GM23338 (cell line): ENCODE results near the gene EXOC6.

Source experiments
- CREB1 ChIP-seq: fragments of 250-450 bp; sonication (Bioruptor Pico); IDR thresholded peaks from 2 replicates; pipeline ENCODE4 v1.5.0; 2020; ENCODE audit warnings: low read depth, mild to moderate bottlenecking, moderate library complexity
- CTCF ChIP-seq, 2 experiments: fragments of 200-600 bp in 1 of 2; sonication (generic) in 1 of 2; conservative IDR thresholded peaks; 2 replicates each; pipeline versions ENCODE4 v1.5.1 to v1.6.1; 2016 to 2017; ENCODE audit warnings: antibody characterized with exemption in 2 of 2, low read depth in 2 of 2, mild to moderate bottlenecking in 2 of 2, moderate library complexity in 1 of 2
- ETS1 ChIP-seq: IDR thresholded peaks from 2 replicates; pipeline ENCODE4 v1.6.1; 2016; ENCODE audit warnings: antibody characterized with exemption
- EZH2 ChIP-seq: fragments of 200-600 bp; sonication (generic); IDR thresholded peaks from one replicate; pipeline ENCODE4 v1.8.0; 2017; ENCODE audit warnings: antibody characterized with exemption, mild to moderate bottlenecking, low read depth; ENCODE audit not compliant: unreplicated experiment
- EZH2phosphoT487 ChIP-seq: fragments of 200-600 bp; sonication (generic); IDR thresholded peaks from one replicate; pipeline ENCODE4 v1.8.1; 2018; ENCODE audit warnings: antibody characterized with exemption; ENCODE audit not compliant: unreplicated experiment
- JUNB ChIP-seq: IDR thresholded peaks from one replicate; pipeline ENCODE4 v1.6.1; 2016; ENCODE audit warnings: antibody characterized with exemption; ENCODE audit not compliant: unreplicated experiment
- NANOG ChIP-seq: IDR thresholded peaks from 2 replicates; pipeline ENCODE4 v1.6.1; 2016; ENCODE audit warnings: antibody characterized with exemption, borderline replicate concordance
- POLR2AphosphoS5 ChIP-seq: IDR thresholded peaks from 2 replicates; pipeline ENCODE4 v1.6.1; 2016; ENCODE audit warnings: antibody characterized with exemption, low read depth
- REST ChIP-seq: IDR thresholded peaks from one replicate; pipeline ENCODE4 v1.6.1; 2018; ENCODE audit warnings: antibody characterized with exemption; ENCODE audit not compliant: unreplicated experiment
- STAT1 ChIP-seq: IDR thresholded peaks from one replicate; pipeline ENCODE4 v1.6.1; 2016; ENCODE audit warnings: antibody characterized with exemption; ENCODE audit not compliant: unreplicated experiment
- ZNF114 ChIP-seq: fragments of 250-450 bp; sonication (Bioruptor Pico); IDR thresholded peaks from 2 replicates; pipeline ENCODE4 v1.5.0; 2020; ENCODE audit warnings: mild to moderate bottlenecking, moderate library complexity
- ZNF331 ChIP-seq: fragments of 250-450 bp; sonication (Bioruptor Pico); IDR thresholded peaks from 2 replicates; pipeline ENCODE4 v1.5.0; 2020; ENCODE audit warnings: low read depth, mild to moderate bottlenecking, moderate library complexity
- ZNF462 ChIP-seq: fragments of 250-450 bp; sonication (Bioruptor Pico); IDR thresholded peaks from 2 replicates; pipeline ENCODE4 v1.5.0; 2020; ENCODE audit warnings: mild to moderate bottlenecking, moderate library complexity

- no peak for TF ChIP-seq CTCF (conservative IDR thresholded peaks at IDR 0.05; ENCODE audit: low read depth in 2 of 2)
- no peak for TF ChIP-seq EZH2
- no peak for TF ChIP-seq POLR2AphosphoS5
- TF ChIP-seq CREB1 (CRISPR knock-in tag) = no peak
- TF ChIP-seq ETS1 = no peak
- no peak for TF ChIP-seq STAT1
- no peak for TF ChIP-seq EZH2phosphoT487
- no peak for TF ChIP-seq REST
- TF ChIP-seq ZNF114 (CRISPR knock-in tag) = no peak
- no peak for TF ChIP-seq ZNF462 (CRISPR knock-in tag)
- TF ChIP-seq NANOG = no peak
- no peak for TF ChIP-seq JUNB
- no peak for TF ChIP-seq ZNF331 (CRISPR knock-in tag)
These were observed 20.2 kb downstream of the EXOC6 start for GRCh38 chr10:92868557-92868956.
